Liver (tissue), 9 donors: Measurements from ENCODE around the gene MAML3. TPM values are rescaled to one million over a fixed set of nuclear protein-coding genes. Genes with fewer than 3 reads are reported as not detected.

Experiments used
- DNase-seq: peaks from one replicate; pipeline ENCODE4 v3.0.0-alpha.2; 2017; ENCODE audit warnings: low spot score
- H3K27ac ChIP-seq, 2 donors: one replicate each; pipeline ENCODE4 v1.7.0; 2013; ENCODE audit warnings: inconsistent platforms in 2 of 2, low read length in 2 of 2, control low read depth in 1 of 2, low read depth in 1 of 2, mild to moderate bottlenecking in 1 of 2
- H3K27me3 ChIP-seq, 4 donors: one replicate each; pipeline versions ENCODE4 v1.6.1 to v1.7.0; 2013; ENCODE audit warnings: low read length in 3 of 4, inconsistent platforms in 1 of 4, mild to moderate bottlenecking in 1 of 4, moderate library complexity in 1 of 4; ENCODE audit not compliant: control insufficient read depth in 4 of 4, insufficient read depth in 4 of 4
- H3K36me3 ChIP-seq, 4 donors: one replicate each; pipeline versions ENCODE4 v1.6.1 to v1.7.0; 2013; ENCODE audit warnings: low read length in 3 of 4, mild to moderate bottlenecking in 3 of 4, low read depth in 1 of 4, moderate library complexity in 1 of 4; ENCODE audit not compliant: control insufficient read depth in 4 of 4, insufficient read depth in 3 of 4
- H3K4me1 ChIP-seq, 4 donors: one replicate each; pipeline versions ENCODE4 v1.6.1 to v1.7.0; 2013; ENCODE audit warnings: low read length in 3 of 4, mild to moderate bottlenecking in 3 of 4, moderate library complexity in 1 of 4; ENCODE audit not compliant: control insufficient read depth in 4 of 4, insufficient read depth in 4 of 4
- H3K4me3 ChIP-seq, 3 donors: one replicate each; pipeline versions ENCODE4 v1.6.1 to v1.7.0; 2013; ENCODE audit warnings: low read length in 3 of 3, control low read depth in 1 of 3, low read depth in 1 of 3, mild to moderate bottlenecking in 1 of 3
- H3K9ac ChIP-seq, 2 donors: one replicate each; pipeline ENCODE4 v1.7.0; 2013; ENCODE audit warnings: low read length in 2 of 2, mild to moderate bottlenecking in 2 of 2, moderate library complexity in 2 of 2, control low read depth in 1 of 2, low read depth in 1 of 2
- H3K9me3 ChIP-seq, 4 donors: one replicate each; pipeline versions ENCODE4 v1.6.1 to v1.7.0; 2013; ENCODE audit warnings: low read length in 3 of 4; ENCODE audit not compliant: control insufficient read depth in 4 of 4
- EGR1 ChIP-seq, 2 donors: IDR thresholded peaks; 2 replicates each; pipeline ENCODE4 v1.6.1; 2016 to 2018; ENCODE audit warnings: antibody characterized with exemption in 2 of 2, low read depth in 2 of 2
- FOXA1 ChIP-seq: IDR thresholded peaks from 2 replicates; pipeline ENCODE4 v1.6.1; 2016; ENCODE audit warnings: antibody characterized with exemption
- FOXA2 ChIP-seq: IDR thresholded peaks from 2 replicates; pipeline ENCODE4 v1.6.1; 2016; ENCODE audit warnings: antibody characterized with exemption
- GABPA ChIP-seq, 2 donors: IDR thresholded peaks in 1 of 2; conservative IDR thresholded peaks in 1 of 2; 2 replicates each; pipeline ENCODE4 v1.6.1; 2016; ENCODE audit warnings: antibody characterized with exemption in 2 of 2, mild to moderate bottlenecking in 1 of 2, moderate library complexity in 1 of 2
- HNF4A ChIP-seq, 2 donors: conservative IDR thresholded peaks; 2 replicates each; pipeline ENCODE4 v1.6.1; 2016; ENCODE audit warnings: antibody characterized with exemption in 2 of 2, mild to moderate bottlenecking in 2 of 2
- HNF4G ChIP-seq: IDR thresholded peaks from 2 replicates; pipeline ENCODE4 v1.6.1; 2016; ENCODE audit warnings: antibody characterized with exemption
- JUND ChIP-seq, 2 donors: IDR thresholded peaks; 2 replicates each; pipeline ENCODE4 v1.6.1; 2016; ENCODE audit warnings: antibody characterized with exemption in 2 of 2
- NR2F2 ChIP-seq: IDR thresholded peaks from 2 replicates; pipeline ENCODE4 v1.6.1; 2016; ENCODE audit warnings: antibody characterized with exemption
- RAD21 ChIP-seq, 2 donors: IDR thresholded peaks; 2 replicates each; pipeline ENCODE4 v1.6.1; 2016; ENCODE audit warnings: antibody characterized with exemption in 2 of 2, mild to moderate bottlenecking in 2 of 2
- RXRA ChIP-seq, 2 donors: IDR thresholded peaks; 2 replicates each; pipeline ENCODE4 v1.6.1; 2017 to 2018; ENCODE audit warnings: antibody characterized with exemption in 2 of 2, mild to moderate bottlenecking in 1 of 2
- SP1 ChIP-seq: IDR thresholded peaks from 2 replicates; pipeline ENCODE4 v1.6.1; 2018; ENCODE audit warnings: antibody characterized with exemption, mild to moderate bottlenecking
- TAF1 ChIP-seq: conservative IDR thresholded peaks from 2 replicates; pipeline ENCODE4 v1.6.1; 2016; ENCODE audit warnings: antibody characterized with exemption, mild to moderate bottlenecking
- YY1 ChIP-seq: IDR thresholded peaks from 2 replicates; pipeline ENCODE4 v1.6.1; 2016; ENCODE audit warnings: antibody characterized with exemption, mild to moderate bottlenecking
- WGBS: extraction: QIAGEN DNeasy Blood & Tissue Kit; methylation state at CpG from one replicate; pipeline ENCODE4 v1.1.7; 2013; 5-methylcytosine and 5-hydroxymethylcytosine counted together
- polyA plus RNA-seq, 2 donors: library from polyadenylated mRNA; stranded (reverse) in 1 of 2; unstranded in 1 of 2; fragments of 200-250 nt in 1 of 2; fragments of >200 nt in 1 of 2; fragmentation: Nextera tagmentation in 1 of 2; extraction: Ambion mirVana in 1 of 2; gene quantifications; one replicate each; pipeline versions ENCODE4 v1.2.1 to v1.2.3, GENCODE V29; 2013 to 2015
- total RNA-seq, 2 donors: library from RNA; depleted of rRNA; stranded (reverse); fragments of >200 nt; gene quantifications; one replicate each; pipeline ENCODE4 v1.2.3, GENCODE V29; 2014
- TF ChIP-seq, protein P1 (sequence below): IDR thresholded peaks from 2 replicates; pipeline ENCODE4 v1.6.1; 2016; ENCODE audit warnings: antibody characterized with exemption, mild to moderate bottlenecking
- TF ChIP-seq, protein P2 (sequence below): IDR thresholded peaks from 2 replicates; pipeline ENCODE4 v1.6.1; 2016; ENCODE audit warnings: antibody characterized with exemption
- TF ChIP-seq, protein P3 (sequence below): fragments of 150-350 bp; IDR thresholded peaks from 2 replicates; pipeline ENCODE4 v1.5.1; 2017; ENCODE audit warnings: improper control_type of control experiment, low read depth, low read length; ENCODE audit not compliant: missing input control
- TF ChIP-seq, protein P4 (sequence below): IDR thresholded peaks from 2 replicates; pipeline ENCODE4 v1.6.1; 2016; ENCODE audit warnings: antibody characterized with exemption
- TF ChIP-seq, protein P5 (sequence below): IDR thresholded peaks from 2 replicates; pipeline ENCODE4 v1.6.1; 2016; ENCODE audit warnings: antibody characterized with exemption
- donor health status: healthy.
- donor health status: healthy.
- donor health status: healthy.
- donor health status: healthy.
- donor health status: healthy.

MAML3 gene
- total and polyA plus RNA-seq, 4 donors, result 1.3 to 4.3 (median 2.7) TPM

DNA sequence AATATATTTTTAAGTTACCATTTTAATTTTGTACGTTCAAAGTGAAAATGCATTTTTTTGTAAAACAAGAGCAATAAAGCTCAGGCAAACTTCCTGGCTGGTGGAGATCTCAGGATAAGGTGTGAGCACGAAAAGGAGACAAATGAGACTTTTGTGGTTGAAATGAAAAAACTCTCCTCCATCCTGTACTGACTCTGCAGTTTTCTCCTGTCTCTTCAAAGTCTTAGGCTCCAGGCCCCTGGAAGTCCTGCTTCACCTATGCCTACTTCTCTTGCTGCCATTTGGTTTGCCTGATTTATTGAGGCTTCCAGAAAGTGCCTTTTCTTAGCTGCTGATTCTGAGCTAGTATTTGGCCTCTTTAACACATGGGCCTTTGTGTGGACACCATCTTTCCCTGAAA lies 77.7 kb downstream of the MAML3 start:
- no peaks in the 10 kb centered on the region for H3K27me3 ChIP-seq
- 87% methylated on average over 2 of the region's 2 CpGs for WGBS
- no peak overlapping the region for H3K9ac ChIP-seq
- no peak for DNase-seq
- no peaks in the 10 kb centered on the region for H3K9me3 ChIP-seq
- no peak overlapping the region for H3K27ac ChIP-seq
- TF ChIP-seq SP1 (no peak), HNF4A (conservative IDR thresholded peaks at IDR 0.05) (no peak), FOXA1 (no peak), EGR1 (IDR thresholded peaks at IDR 0.05; ENCODE audit: low read depth in 2 of 2) (no peak), YY1 (no peak), JUND (IDR thresholded peaks at IDR 0.05) (no peak), RXRA (IDR thresholded peaks at IDR 0.05) (no peak), TAF1 (no peak), RAD21 (IDR thresholded peaks at IDR 0.05) (no peak), FOXA2 (no peak)
- TF ChIP-seq, protein P1, sequence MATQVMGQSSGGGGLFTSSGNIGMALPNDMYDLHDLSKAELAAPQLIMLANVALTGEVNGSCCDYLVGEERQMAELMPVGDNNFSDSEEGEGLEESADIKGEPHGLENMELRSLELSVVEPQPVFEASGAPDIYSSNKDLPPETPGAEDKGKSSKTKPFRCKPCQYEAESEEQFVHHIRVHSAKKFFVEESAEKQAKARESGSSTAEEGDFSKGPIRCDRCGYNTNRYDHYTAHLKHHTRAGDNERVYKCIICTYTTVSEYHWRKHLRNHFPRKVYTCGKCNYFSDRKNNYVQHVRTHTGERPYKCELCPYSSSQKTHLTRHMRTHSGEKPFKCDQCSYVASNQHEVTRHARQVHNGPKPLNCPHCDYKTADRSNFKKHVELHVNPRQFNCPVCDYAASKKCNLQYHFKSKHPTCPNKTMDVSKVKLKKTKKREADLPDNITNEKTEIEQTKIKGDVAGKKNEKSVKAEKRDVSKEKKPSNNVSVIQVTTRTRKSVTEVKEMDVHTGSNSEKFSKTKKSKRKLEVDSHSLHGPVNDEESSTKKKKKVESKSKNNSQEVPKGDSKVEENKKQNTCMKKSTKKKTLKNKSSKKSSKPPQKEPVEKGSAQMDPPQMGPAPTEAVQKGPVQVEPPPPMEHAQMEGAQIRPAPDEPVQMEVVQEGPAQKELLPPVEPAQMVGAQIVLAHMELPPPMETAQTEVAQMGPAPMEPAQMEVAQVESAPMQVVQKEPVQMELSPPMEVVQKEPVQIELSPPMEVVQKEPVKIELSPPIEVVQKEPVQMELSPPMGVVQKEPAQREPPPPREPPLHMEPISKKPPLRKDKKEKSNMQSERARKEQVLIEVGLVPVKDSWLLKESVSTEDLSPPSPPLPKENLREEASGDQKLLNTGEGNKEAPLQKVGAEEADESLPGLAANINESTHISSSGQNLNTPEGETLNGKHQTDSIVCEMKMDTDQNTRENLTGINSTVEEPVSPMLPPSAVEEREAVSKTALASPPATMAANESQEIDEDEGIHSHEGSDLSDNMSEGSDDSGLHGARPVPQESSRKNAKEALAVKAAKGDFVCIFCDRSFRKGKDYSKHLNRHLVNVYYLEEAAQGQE, result no peak
- TF ChIP-seq, protein P2, sequence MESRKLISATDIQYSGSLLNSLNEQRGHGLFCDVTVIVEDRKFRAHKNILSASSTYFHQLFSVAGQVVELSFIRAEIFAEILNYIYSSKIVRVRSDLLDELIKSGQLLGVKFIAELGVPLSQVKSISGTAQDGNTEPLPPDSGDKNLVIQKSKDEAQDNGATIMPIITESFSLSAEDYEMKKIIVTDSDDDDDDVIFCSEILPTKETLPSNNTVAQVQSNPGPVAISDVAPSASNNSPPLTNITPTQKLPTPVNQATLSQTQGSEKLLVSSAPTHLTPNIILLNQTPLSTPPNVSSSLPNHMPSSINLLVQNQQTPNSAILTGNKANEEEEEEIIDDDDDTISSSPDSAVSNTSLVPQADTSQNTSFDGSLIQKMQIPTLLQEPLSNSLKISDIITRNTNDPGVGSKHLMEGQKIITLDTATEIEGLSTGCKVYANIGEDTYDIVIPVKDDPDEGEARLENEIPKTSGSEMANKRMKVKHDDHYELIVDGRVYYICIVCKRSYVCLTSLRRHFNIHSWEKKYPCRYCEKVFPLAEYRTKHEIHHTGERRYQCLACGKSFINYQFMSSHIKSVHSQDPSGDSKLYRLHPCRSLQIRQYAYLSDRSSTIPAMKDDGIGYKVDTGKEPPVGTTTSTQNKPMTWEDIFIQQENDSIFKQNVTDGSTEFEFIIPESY, result no peak
- TF ChIP-seq, protein P3, sequence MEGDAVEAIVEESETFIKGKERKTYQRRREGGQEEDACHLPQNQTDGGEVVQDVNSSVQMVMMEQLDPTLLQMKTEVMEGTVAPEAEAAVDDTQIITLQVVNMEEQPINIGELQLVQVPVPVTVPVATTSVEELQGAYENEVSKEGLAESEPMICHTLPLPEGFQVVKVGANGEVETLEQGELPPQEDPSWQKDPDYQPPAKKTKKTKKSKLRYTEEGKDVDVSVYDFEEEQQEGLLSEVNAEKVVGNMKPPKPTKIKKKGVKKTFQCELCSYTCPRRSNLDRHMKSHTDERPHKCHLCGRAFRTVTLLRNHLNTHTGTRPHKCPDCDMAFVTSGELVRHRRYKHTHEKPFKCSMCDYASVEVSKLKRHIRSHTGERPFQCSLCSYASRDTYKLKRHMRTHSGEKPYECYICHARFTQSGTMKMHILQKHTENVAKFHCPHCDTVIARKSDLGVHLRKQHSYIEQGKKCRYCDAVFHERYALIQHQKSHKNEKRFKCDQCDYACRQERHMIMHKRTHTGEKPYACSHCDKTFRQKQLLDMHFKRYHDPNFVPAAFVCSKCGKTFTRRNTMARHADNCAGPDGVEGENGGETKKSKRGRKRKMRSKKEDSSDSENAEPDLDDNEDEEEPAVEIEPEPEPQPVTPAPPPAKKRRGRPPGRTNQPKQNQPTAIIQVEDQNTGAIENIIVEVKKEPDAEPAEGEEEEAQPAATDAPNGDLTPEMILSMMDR, result no peak
- TF ChIP-seq, protein P4, sequence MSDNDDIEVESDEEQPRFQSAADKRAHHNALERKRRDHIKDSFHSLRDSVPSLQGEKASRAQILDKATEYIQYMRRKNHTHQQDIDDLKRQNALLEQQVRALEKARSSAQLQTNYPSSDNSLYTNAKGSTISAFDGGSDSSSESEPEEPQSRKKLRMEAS, result no peak
- no peaks in the 10 kb centered on the region for H3K4me1 ChIP-seq
- no peak overlapping the region for H3K4me3 ChIP-seq
- no peaks in the 10 kb centered on the region for H3K36me3 ChIP-seq

DNA sequence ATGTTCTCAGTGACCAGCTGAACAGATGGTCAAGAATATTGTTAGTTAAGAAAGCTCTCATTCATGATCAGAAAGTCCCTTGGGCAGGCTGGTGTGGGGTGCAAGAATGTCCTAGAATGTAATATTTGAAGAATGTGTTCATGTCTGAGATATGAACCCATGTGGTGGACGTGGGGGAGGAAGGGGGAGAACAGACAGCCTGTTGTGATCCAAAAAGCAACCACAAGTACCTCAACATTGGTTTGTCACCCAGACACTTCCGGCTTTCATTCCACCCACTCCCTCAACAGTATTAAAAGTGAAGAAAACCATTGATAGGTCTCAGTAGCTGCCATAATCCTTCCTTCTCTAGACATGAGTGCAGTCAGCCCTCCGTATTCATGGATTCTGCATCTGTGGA lies 82.2 kb downstream of the MAML3 start:
- Histone ChIP-seq H3K27me3 (no peaks in the 10 kb centered on the region), H3K4me1 (peaks cover 0 to 5% (median 0%) of the 10 kb centered on the region in 4 donors), H3K4me3 (no peak overlapping the region), H3K27ac (no peak overlapping the region), H3K9me3 (no peaks in the 10 kb centered on the region), H3K9ac (no peak overlapping the region), H3K36me3 (no peaks in the 10 kb centered on the region)
- TF ChIP-seq TAF1 (no peak), SP1 (no peak), EGR1 (IDR thresholded peaks at IDR 0.05; ENCODE audit: low read depth in 2 of 2) (no peak), RAD21 (IDR thresholded peaks at IDR 0.05) (no peak), NR2F2 (no peak), RXRA (IDR thresholded peaks at IDR 0.05) (no peak), YY1 (no peak), FOXA1 (no peak), FOXA2 (no peak), HNF4A (conservative IDR thresholded peaks at IDR 0.05) (no peak), HNF4G (no peak), GABPA (IDR thresholded peaks at IDR 0.05 in 1 of 2, conservative IDR thresholded peaks at IDR 0.05 in 1 of 2) (no peak)
- TF ChIP-seq, protein P4, result no peak
- TF ChIP-seq, protein P3, result no peak
- TF ChIP-seq, protein P5, sequence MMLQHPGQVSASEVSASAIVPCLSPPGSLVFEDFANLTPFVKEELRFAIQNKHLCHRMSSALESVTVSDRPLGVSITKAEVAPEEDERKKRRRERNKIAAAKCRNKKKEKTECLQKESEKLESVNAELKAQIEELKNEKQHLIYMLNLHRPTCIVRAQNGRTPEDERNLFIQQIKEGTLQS, result no peak
- TF ChIP-seq, protein P2, result no peak
- no peak for DNase-seq
- WGBS, result 79% methylated on average over 3 of the region's 3 CpGs
